OCI-M2 (cell line): ENCODE measurements around the gene ZNF618.
"Not testable (repeated sequence)": the region's sequence is repeated elsewhere in the genome, so short reads cannot be mapped to it uniquely, and the experiment has no call there.

Experiments used
- DNase-seq: peaks from one replicate; lab custom pipeline; 2025; ENCODE audit not compliant: unreplicated experiment; lab: John Stamatoyannopoulos, UW

The ZNF618 gene

DNA sequence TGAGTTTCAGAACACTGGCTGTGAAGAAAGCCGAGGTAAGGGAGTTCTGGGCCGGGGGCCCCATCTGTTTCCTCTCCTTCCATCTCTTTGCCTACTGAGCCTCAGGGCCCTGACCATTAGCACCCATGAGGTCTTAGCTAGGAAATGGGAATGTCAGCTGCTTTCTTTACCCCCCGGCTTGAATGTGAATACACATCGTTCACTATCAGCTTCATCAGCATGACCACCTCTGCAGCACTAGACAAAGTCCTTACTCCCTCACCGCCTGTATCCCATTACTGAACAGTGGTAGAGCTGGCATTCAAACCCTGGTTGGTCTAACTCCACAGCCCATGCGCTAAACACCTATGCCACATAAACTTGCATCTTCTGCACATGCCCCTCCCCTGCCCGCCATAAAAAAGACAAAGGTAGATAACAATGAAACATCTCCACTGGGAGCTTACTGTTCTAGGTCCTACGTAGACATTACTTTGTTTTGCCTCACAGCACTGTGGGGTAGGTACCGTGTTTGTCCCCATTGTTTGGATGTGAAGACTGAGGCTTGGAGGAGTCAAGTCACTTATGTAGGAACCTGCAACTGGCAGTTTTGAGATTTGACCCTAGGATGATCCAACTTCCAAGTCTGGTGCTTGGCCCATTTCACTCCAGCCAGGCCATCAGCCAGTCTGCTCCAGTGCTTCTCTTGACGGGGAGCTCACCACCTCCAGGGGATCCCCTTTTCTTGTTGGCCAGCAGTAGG lies 108.7 kb downstream of the ZNF618 start:
- DNase-seq, result no peak

DNA sequence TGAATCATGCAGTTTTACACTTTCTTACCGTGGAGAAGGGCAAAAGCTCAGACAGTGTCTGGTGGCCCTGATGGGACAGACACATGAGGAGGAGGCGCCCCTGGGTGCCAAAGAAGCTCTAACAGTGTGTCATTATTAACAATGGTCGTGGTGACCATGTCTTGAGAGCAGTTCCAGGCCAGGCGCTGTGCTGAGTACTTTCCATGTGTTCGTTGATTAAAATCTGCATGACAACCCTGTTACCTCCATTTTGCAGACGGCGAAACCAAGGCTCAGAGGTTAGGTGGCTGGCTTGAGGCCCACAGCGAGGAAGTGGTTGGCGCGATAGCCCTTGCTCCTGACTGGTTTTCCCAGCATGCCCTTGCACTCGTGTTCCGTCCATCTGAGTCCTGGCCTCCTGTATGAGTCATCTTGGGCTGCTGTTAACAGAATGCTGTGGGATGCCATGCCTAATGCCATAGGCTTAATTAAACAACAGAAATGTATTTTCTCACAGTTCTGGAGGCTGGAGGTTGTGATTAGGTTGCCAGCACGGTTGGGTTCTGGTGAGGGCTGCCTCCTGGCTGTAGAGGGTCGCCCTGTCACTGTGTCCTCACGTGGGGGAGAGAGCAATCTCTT lies 110.0 kb downstream of the ZNF618 start:
- DNase-seq, result no peak

DNA sequence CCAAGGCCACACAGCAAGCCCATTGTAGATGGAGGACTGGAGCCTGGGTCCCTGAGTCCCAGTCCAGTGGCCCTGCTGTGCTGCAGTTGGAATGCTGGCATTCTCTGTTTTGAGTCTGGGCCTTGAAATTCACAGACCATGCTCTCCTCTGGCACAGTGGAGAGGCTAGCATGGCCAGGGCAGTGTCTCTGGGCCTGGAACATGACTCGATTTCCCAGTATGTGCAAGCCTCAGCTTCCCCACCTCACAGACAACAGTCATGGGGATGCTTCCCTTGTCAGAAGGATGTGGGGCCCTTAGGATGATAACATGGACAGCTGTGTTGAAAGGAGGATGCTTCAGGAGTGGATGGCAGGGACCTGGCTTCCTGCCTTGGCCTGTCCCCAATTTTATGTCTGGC lies 110.8 kb downstream of the ZNF618 start:
- DNase-seq, result no peak

DNA sequence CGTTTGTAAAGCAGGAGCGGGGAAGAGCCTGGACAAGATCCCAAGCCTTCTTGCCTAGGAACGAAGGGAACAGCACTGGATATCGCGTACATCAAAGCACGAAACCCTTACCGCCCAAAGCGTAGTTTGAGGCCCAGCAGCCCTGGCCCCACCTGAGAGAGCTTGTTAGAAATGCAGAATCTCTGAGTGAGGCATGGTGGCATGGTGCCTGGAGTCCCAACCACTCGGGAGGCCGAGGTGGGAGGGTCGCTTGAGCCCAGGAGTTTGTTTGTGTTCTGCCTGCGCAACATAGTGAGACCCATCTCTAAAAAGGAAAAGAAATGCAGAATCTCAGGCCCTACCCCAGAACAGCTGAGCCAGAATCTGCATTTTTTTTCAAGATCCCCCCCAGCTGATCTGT lies 111.4 kb downstream of the ZNF618 start:
- no peak for DNase-seq

DNA sequence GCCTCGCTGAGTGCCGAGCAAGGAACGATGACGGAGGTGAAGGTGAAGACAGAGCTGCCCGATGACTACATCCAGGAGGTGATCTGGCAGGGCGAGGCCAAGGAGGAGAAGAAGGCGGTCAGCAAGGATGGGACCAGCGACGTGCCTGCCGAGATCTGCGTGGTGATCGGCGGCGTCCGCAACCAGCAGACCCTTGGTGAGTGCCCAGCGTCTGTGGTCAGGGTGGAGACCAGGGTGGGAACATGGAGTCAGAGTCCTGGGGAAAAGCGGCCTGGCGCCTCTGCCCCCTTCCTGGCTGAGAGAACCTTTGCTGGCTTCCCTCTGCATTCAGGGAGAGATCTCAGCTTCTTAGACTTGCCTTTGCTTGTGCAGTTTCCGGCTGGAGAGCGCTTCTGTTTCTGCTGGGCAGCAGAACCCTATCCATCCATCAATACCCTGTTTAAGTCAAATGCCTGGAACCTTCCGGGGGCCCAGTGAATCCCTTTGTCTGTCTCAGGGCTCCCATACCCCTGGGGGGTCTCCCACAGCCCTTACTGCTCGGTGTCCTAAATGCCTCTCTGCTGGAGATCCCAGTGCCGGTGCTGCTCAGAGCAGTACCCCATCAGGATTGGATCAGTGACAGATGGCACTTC lies 112.4 kb downstream of the ZNF618 start:
- DNase-seq, result no peak

DNA sequence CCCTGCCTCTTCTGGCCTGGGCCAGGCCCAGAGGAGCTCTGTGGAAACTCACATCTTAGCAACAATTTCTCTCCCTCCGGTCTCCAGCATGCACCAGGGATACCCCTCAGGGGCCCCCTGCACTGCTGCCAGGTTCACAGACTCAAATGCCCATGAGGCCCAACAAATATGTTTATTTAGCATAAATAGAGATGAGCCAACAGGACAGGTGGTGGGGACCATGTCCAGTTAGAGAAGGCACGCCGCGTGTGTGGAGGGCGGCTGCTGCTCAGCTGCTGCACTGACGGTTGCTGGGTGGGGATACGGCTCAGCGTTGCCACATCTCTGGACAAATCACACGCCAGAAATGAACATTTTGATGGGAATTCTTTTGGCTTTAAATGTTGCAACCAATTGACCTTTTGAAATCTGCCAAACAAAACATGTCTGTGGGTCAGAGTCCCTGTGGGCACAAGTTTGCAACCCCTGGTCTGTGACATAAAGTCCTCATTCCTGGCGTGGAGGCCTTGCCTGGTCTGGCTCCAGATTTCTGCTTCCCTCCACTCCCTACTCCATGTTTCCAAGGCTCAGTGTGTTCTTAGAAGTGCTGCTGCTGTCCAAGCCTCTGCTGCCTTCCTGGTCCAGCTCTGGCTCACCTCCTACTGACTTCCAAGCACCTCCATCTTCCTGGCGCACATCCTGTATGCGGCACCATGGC lies 113.1 kb downstream of the ZNF618 start:
- no peak for DNase-seq

DNA sequence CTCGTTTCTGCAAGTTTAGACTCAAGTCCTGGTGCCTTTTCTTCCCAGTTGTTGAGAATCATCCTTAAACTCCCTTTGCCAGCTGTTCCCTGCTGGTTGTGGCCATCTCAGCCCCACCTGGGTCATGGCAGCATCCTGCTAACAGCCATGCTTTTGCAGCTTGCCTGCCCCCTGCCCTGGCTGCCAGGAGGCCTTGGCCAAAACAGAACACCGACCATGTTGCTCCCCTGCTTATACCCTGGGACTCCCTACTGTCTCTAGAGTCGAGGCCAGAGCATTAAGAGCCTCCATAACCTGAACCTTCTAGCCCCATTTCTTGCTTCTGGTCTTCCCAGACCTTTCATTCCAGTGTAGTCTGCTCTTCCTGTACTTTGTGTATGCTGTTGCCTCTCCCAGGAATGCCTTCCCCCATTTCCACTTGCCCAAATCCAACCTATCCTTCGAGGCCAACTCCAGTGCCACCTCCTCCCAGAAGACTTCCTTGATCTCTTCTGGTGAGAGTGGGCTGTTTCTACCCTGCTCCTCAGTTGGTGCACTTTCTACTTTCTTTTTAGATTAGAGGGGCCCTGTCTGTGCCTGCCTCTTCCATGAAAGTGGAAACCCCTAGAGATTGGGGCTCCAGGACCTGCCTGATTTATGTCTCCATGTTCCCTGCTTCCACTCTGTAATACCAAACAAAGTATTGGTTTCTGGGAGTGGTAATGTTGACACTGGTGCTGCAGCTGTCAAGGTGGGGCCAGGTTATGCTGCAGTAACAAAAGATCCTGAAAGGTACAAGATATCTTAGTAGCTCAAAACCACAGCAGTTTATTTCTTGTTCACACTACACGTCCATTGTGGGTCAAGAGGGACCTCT lies 113.8 kb downstream of the ZNF618 start:
- no peak for DNase-seq

DNA sequence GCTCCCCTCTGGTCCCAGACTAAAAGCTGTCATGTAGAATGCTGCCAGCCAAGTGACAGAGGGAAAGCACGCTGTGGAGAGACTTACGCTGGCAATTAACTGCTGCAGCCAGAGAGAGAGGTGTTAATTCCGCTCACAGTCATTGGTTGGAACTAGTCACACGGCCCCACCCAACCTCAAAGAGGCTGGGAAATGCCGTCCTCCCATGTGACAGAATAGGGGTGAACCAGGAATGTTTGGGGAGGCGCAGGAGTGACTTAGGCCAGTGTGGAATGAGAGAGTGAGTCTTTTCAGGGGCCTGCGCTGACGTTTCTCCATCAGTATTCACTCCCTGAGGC lies 114.4 kb downstream of the ZNF618 start:
- DNase-seq, result no peak

DNA sequence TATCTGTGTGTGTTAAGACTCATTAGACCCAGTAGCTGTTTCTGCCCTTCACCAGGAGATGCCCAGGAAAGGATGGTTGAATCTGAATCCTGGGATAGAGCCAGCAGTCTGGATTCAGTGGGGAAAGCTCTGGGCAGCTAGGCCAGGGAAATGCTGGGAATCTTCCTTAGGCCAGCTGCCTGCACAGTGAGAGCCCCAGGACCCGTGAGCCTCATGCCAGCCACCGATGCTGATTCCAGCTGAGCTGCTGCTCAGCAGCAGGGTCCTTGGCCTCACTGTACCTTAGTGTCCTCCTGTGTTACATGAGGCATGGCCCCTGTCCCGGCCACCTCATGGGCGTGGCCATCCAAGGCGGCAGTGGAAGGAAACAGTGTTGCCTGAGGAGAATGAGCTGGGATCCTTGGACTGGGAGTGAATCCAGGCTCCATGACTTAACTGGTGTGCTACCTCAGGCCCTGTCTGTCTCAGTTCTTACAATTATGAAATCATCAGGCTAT lies 114.9 kb downstream of the ZNF618 start:
- DNase-seq, result no peak

DNA sequence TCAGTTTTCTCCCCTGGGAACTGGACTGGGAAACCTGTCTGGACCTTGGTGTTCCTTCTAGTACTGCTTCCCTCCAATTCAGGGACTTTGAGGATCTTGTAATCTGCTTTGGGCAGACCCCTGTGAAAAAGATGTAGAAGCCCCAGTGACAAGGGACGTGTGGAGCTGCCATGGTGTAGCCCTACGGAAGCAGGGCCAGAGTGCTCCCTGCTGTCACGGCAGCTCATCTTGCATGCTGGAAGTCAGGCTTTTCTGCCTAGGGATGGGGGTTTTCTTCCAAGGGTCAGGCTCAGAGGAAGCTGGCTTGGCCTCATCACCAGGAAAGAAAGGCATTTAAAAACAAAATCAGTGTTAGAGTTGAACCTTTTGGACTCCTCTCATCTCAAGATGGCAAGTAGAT lies 115.6 kb downstream of the ZNF618 start:
- DNase-seq, result no peak

DNA sequence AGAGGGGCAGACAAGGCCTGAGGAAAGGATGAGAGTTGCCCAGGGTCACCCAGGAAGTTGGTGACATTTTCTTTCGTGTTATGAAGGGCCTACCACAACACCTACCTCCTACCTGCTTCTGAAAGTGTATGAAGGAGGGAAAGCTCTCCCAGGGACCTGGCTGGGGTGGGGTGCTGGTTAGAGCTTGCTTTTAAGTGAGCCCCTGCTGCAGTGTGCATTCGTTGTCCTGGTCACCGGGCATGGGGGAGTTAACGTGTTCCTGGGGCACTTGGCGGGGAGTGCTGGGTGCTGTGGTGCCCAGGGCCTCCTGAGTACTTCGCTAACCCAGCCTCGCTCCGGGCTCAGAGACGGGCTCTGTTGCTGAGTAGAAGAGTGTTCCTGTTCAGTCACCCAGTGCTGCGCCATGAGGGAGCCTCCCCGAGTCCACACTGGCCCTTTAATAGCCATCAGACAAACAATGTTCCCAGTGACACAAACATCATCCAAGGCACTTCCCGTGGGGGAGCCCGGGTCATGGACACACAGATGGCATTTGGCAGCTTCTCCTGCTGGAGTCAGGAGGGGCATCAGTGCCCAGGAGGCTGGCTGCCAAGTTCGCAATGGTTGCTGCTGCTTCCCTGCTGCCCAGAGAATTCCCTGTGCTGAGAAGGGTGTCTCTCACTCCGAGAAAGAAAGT lies 116.3 kb downstream of the ZNF618 start:
- DNase-seq, result no peak

DNA sequence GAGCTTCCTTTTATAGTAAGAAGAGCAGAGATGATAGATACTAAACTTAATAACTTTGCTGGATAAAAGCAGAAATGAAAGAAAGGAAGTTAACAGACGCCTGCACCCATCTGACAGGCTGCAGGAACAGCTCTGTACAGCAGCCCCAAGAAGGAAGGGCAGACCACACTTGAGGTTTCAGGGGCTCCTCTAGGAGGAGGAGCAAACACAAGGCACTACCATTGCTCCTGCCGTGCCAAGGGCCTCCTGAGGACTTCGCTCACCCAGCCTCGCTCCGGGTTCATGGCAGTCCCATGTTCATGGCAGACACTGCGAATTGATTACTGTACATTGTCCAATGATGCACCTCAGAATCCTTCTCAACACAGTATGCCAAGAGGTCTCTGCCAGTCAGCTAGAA lies 116.9 kb downstream of the ZNF618 start:
- no peak for DNase-seq

DNA sequence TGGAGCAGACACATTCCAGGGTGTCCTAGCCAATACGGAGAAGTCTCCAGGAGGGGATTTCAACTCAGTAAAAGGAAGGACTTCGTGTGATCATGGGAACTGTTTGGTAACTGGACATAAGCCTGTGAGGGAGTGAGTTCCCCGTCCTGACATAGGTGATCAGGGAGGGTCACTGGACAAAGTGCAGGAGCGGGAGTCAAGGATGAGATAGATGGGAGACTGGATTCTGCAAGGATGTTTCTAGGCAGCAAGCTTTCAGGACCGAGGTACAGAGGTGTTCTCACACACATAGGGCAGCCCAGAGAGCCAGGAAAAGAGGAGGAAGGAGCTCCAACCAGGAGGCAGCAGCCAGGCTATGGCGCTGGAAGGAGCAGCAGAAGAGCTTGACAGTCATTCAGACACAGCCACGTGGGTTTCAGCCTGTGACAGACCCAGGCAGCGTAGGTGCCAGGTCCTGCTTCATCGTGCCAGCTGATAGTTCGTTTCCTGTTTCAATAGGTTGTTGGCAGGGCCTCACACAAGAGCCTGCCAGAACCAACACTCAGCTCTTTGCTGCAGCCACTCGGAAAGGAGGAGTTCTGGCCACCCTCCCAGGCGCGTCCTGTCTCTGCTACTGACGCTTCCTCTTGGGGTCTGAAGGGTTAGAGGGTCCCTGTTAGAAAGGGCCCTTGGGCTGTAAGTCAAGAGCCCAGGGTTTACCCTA lies 117.9 kb downstream of the ZNF618 start:
- no peak for DNase-seq

DNA sequence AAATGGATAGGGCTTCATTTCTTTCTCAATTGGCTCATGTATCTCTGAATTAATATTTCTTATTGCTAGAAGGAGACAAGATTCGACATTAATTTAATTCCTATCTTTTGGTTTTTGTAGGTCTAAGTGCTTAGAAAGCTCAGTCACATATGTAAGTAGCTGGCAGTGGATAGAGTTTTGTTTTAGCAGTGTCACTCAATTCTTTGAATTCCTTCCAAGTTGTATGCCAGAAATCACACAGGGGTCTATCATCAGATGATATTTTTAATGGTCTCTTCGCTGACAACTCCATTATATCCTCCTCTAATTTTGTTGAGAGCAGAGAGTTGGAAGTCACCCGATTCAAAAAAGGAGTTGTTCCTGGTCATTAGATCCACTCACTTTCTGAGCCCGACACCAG lies 119.3 kb downstream of the ZNF618 start:
- DNase-seq, result no peak

DNA sequence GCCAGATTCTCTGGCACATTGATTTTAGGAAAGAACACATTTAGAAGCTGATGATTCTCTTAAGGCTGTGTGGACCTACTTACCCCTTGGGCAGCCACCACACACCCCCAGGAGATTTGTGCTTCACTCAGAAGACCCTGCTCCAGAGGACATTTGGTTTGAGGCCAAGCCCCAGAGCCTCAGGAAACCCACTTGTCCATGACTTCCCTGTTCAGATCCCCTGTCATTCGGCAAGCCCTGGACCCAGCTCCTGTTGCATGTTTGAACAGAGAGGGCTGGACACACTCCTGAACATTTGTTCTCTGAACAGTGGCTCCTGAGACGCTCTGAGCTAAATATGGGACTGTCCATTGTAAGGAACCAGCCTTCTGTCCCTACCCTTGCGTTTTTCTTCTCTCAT lies 119.9 kb downstream of the ZNF618 start:
- DNase-seq, result no peak

DNA sequence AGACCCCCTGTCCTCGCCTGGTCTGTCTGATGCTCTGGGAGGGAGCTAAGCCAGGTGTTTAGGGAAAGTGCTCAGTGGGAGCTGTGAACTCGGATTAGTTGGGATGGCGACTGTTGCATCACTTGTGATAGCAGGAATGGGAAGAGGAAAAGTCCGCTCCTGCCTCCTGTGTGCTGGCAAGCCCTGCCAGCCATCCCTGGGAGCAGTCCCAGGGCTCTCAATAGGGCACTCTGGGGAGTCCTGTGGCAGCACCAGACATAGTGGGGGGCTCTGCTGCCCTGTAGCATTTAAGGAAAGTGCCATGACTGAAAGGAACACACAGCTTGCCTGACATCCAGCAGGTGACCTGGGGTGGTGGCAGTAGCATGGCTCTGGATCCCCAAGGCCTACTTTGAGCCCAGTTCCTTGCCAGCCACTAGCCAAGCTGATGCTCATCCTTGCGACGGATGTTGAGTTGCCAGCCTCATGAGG lies 120.5 kb downstream of the ZNF618 start:
- DNase-seq, result no peak

DNA sequence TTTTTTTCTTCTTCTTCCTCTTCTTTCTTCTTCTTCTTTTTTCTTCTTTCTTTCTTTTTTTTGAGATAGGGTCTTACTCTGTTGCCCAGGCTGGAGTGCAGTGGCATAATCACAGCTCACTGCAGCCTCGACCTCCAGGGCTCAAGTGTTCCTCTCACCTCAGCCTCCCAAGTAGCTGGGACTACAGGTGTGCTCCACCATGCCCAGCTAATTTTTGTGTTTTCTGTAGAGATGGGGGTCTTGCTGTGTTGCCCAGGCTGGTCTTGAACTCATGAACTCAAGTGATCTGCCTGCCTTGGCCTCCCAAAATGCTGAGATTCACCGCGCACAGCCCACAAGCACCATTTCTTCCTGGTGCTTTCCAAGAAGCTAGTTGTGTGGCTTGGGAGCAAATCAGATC lies 121.0 kb downstream of the ZNF618 start:
- DNase-seq, result not testable (repeated sequence)

DNA sequence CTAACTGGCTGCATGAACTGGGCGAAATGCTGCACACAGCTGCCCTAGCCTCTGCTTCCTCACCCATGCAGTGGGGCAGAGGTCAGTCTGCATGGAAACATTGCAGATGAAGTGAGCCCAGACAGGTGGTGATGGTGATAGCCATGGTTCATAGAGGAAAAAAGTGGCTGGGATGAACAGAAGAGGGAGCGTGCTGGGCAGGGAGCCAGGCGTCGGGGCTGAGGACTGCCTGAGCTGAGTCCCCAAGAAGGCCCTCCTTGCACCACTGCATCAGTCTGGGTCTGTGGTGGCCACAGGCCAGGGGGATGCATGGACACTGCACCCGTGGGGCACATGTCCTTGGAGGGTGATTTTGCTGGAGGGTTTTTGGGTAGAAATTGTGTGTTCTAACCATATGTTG lies 121.5 kb downstream of the ZNF618 start:
- no peak for DNase-seq

DNA sequence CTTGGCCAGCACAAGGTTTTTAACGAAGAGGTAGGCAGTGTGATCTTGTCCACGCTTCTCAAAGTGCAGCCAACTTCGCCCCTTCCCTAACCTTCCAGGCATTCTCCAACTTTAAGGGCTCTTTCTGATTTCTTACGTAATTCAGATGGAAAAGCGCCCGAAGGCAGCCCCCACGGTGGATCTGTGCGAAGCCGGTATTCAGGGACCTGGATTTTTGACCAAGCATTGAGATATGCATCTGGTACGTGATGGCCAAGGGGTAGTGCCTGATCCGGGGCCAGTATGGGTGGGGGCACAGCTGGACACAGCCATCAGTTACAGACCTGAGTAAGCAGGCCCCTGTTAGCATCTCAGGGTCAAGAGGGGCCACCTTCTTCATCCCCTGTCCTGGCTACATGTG lies 122.0 kb downstream of the ZNF618 start:
- no peak for DNase-seq
